IPS-20b (cell line): ENCODE results near the gene C5orf46.
"Not testable (repeated sequence)": the region's sequence is repeated elsewhere in the genome, so short reads cannot be mapped to it uniquely, and the experiment has no call there.

Experiments
- H3K27ac ChIP-seq: one replicate; pipeline ENCODE4 v1.5.1; 2013; ENCODE audit warnings: low read length
- H3K27me3 ChIP-seq: 2 replicates; pipeline ENCODE4 v1.6.1; 2013; ENCODE audit warnings: mild to moderate bottlenecking, low read length, inconsistent platforms; ENCODE audit not compliant: insufficient read depth
- H3K36me3 ChIP-seq: 2 replicates; pipeline ENCODE4 v1.6.1; 2013; ENCODE audit warnings: low read depth, mild to moderate bottlenecking, inconsistent platforms, low read length, moderate library complexity; ENCODE audit not compliant: insufficient read depth
- H3K4me1 ChIP-seq: 2 replicates; pipeline ENCODE4 v1.6.1; 2013; ENCODE audit warnings: mild to moderate bottlenecking, control low read depth, inconsistent platforms, low read length, moderate library complexity; ENCODE audit not compliant: insufficient read depth
- H3K4me3 ChIP-seq: 2 replicates; pipeline ENCODE4 v1.5.1; 2013; ENCODE audit warnings: mild to moderate bottlenecking, low read length, inconsistent platforms
- H3K9ac ChIP-seq: 2 replicates; pipeline ENCODE4 v1.6.1; 2013; ENCODE audit warnings: low read depth, mild to moderate bottlenecking, inconsistent platforms, low read length, moderate library complexity
- H3K9me3 ChIP-seq: 2 replicates; pipeline ENCODE4 v1.6.1; 2013; ENCODE audit warnings: mild to moderate bottlenecking, low read depth, low read length, inconsistent platforms; ENCODE audit not compliant: insufficient read depth

The C5orf46 gene

DNA sequence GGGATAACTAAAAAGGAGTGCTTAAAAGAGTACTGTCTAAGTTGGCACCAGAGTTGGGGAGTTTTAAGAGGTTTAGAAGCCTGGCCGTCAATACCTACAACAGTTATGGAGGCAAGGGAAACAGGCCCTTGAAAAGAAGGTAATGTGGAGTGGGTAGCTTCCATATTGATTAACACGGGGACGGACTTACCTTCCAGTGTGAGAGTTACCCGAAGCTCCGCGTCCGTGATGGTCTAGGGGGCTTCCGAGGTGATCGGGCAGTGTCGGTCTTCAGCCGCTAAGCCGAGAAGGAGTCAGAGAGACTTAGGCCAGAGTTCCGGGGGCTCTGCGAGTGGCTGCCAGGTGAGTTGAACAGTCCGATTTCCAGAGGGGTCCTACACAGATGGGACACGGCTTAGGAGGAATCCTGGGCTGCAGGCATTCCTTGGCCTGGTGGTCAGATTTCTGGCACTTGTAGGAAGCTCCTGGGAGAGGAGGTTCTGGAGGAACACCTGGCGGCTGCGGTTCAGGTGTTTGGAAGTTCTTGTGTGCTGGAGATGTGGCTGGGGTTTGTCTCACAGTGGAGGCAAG, 34.3 kb downstream of the C5orf46 start:
- H3K36me3 ChIP-seq, result peaks cover 16% of the 10 kb centered on the region
- H3K4me1 ChIP-seq, result peaks cover 35% of the 10 kb centered on the region
- not testable (repeated sequence) for H3K27me3 ChIP-seq, H3K9me3 ChIP-seq, H3K27ac ChIP-seq
- H3K9ac ChIP-seq, result peak overlapping the region; percentile 75
- peak overlapping the region; percentile 63 for H3K4me3 ChIP-seq

DNA sequence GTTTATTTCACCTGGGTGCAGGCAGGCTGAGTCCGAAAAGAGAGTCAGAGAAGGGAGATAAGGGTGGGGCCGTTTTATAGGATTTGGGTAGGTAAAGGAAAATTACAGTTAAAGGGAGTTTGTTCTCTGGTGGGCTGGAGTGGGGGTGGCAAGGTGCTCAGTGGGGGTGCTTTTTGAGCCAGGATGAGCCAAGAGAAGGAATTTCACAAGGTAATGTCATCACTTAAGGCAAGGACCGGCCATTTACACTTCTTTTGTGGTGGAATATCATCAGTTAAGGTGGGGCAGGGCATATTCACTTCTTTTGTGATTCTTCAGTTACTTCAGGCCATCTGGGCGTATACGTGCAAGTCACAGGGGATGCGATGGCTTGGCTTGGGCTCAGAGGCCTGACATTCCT, 36.4 kb downstream of the C5orf46 start:
- peak overlapping the region; percentile 52; the same call in 1 of the 2 replicates for H3K4me3 ChIP-seq
- H3K27ac ChIP-seq, result peak overlapping the region; percentile 89
- H3K36me3 ChIP-seq, result peaks cover 20% of the 10 kb centered on the region

DNA sequence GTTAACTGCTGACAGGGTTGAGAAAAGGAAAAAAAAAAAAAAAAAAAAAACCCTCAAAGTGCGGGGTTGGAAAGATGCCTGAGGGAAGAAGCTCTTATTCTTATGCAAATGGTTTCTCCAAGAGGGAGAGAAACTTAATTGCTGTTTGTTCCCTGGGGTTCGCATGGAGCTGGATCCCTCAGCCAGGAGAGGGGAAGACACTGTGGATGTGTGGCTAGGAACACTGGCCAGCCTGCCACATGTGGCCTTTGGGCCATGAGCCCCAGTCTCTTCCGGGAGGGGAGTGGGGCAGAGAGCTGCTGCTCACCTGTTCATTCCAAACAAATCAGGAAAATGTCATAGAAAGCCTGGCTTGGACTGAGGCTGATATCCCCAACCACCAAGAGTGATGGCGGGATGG, 37.2 kb downstream of the C5orf46 start:
- Histone ChIP-seq H3K4me1 (peaks cover 10% of the 10 kb centered on the region; the same call in 1 of the 2 replicates), H3K9me3 (no peaks in the 10 kb centered on the region), H3K9ac (peak overlapping the region; percentile 88), H3K36me3 (peaks cover 24% of the 10 kb centered on the region), H3K4me3 (peak overlapping the region; percentile 52), H3K27ac (peak overlapping the region; percentile 89), H3K27me3 (no peaks in the 10 kb centered on the region)

More for the DNA sequence above, 36.4 kb downstream of the C5orf46 start:
- Histone ChIP-seq H3K4me1 (peaks cover 16% of the 10 kb centered on the region; the same call in 1 of the 2 replicates), H3K9ac (peak overlapping the region; percentile 88)
- H3K9me3 ChIP-seq, H3K27me3 ChIP-seq: not testable (repeated sequence)

DNA sequence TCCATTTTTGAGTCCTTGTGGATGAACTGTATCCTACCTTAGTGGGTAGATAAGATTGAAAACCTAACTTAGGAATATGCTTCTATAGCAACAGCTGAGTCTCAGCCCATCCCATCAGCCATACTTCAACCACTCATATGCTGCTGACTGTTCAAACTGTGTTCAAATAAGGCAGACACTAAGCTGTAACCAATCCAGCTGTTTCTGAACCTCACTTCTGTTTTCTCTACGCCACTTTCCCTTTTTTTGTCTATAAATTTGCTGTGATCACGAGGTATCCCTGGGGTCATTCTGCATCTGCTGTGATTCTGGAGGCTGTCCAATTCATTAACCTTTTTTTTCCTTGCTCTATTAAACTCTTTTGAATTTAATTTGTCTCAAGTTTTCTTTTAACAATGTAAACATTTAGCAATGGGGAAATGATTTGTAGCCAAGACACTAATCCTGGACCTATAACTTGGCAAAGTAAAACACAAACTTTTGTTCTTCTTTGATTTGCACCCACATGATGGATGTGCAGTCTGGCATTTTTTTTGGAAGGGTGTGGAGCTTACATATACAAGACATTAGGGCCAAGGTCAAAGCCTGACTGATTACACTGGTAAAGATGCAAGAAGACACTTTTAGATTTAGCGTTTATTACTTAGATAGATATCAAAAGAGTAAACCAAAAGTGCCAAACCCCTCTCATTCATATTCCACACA, 42.7 kb downstream of the C5orf46 start:
- H3K27ac ChIP-seq, result peak overlapping the region; percentile 21
- H3K27me3 ChIP-seq, result no peaks in the 10 kb centered on the region
- H3K4me1 ChIP-seq, result peaks cover 26% of the 10 kb centered on the region
- no peaks in the 10 kb centered on the region for H3K9me3 ChIP-seq
- peaks cover 40% of the 10 kb centered on the region for H3K36me3 ChIP-seq
- H3K4me3 ChIP-seq, result no peak overlapping the region
- no peak overlapping the region for H3K9ac ChIP-seq

DNA sequence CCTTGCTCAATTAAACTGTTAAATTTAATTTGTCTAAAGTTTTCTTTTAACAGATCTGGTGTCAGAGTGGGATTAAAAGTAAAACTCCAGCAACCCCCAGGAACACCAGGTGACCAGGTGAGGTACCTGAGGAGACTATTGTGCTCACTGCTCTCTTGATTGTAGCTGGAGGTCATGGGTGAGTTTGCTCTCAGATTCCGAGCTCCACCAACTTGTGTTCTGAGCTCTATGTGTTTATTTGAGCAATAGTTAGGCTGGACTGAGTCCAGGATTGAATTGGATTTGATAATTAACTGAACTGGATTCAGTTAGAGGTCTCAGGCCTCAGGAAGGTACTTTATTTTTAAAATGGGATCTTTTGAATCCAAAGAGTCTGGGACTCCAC, 45.7 kb downstream of the C5orf46 start:
- Histone ChIP-seq H3K9ac (no peak overlapping the region), H3K27me3 (no peaks in the 10 kb centered on the region), H3K4me3 (no peak overlapping the region), H3K36me3 (peaks cover 30% of the 10 kb centered on the region), H3K9me3 (no peaks in the 10 kb centered on the region), H3K4me1 (peaks cover 28% of the 10 kb centered on the region), H3K27ac (no peak overlapping the region)

DNA sequence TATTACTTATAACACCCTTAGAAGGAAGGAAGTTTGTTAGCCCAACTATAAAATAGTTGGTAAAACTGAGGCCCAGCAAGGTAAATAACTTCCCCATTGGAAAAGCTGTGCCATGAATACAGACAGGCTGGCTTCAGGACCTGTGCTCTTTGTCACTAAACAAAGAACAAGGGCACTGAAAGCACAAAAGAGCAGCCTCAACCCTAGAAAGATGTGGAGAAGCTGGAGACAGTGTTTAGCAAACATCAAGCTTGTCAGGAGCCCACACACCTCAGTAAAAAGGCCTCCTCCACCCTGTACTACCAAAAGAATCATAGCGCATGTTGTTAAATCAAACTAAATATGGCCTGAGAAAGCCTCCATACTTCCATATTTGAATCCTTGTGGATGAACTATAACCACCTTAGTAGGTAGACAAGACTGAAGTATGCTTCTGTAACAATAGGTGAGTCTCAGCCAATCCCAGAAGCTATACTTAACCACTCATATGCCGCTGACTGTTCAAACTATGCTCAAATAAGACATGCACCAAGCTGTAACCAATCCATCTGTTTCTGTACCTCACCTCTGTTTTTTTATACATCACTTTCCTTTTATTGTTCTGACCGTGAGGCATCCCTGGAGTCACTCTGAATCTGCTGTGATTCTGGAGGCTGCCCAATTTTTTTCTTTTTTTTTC, 46.2 kb downstream of the C5orf46 start:
- Histone ChIP-seq H3K27ac (no peak overlapping the region), H3K27me3 (no peaks in the 10 kb centered on the region)

DNA sequence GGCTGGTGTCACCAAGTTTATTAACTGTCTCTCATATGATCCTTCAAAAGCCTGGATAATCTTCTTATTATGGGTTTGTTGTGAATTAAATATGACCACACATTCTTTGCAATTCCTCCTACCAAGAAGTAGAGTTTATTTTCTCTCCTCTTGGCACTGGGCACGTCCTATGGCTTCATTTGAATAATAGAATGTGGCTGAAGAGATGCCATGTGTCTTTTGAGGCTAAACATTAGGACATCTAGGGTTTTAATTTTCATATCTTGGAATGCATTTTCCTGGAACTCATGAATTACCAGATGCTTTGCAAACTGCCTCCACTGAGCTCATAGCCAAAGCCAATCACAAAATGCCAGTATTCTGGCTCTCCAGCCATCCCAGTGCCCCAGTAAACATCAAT, 47.8 kb downstream of the C5orf46 start:
- no peaks in the 10 kb centered on the region for H3K27me3 ChIP-seq
- H3K9me3 ChIP-seq, result no peaks in the 10 kb centered on the region
- H3K4me3 ChIP-seq, result no peak overlapping the region
- H3K9ac ChIP-seq, result no peak overlapping the region
- H3K36me3 ChIP-seq, result peaks cover 20% of the 10 kb centered on the region
- H3K4me1 ChIP-seq, result peaks cover 28% of the 10 kb centered on the region; the same call in 1 of the 2 replicates
- H3K27ac ChIP-seq, result no peak overlapping the region

More for the DNA sequence above, 46.2 kb downstream of the C5orf46 start:
- Histone ChIP-seq H3K36me3 (peaks cover 30% of the 10 kb centered on the region), H3K9ac (no peak overlapping the region), H3K4me1 (peaks cover 28% of the 10 kb centered on the region), H3K9me3 (no peaks in the 10 kb centered on the region), H3K4me3 (no peak overlapping the region)

DNA sequence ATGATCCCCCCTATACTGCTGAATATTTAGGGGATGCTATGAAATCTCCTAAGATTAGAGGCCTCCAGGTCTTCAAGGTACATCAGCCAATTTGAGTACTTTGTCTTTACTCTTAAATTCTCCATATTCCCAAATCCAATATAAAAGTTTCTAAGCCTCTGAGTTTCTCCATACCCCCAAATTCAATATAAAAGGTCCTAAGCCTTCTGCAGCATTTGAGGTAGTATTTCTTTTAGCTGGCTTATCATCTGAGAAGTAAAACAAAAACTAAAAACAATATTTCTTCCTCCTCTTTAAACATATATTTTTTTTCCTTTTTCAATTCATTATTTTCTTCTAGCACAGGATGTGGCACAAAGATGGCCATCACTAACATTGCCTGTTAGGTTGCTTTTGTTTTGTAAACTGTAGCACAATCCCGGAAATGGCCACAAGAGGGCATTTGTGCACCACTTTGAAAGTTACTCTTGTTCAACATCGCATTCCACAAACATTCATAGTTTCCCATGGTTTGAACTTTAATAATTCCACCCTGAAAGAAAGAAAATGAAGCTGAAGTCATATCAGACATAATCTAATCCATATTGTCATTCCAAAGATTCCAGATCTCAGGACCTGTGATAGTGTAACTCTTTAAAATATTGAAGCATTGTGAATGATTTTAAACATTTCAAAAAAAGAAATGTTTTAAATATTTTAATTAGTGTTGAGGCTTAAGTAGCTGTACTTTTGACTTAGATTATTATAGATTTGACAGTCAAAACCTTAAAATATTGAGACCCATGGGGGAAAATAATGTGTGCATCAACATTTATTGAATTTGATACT, 48.8 kb downstream of the C5orf46 start:
- Histone ChIP-seq H3K36me3 (peaks cover 9% of the 10 kb centered on the region; the same call in 1 of the 2 replicates), H3K9me3 (no peaks in the 10 kb centered on the region), H3K4me3 (no peak overlapping the region), H3K27me3 (no peaks in the 10 kb centered on the region), H3K27ac (no peak overlapping the region), H3K4me1 (peaks cover 24% of the 10 kb centered on the region; the same call in 1 of the 2 replicates), H3K9ac (no peak overlapping the region)

DNA sequence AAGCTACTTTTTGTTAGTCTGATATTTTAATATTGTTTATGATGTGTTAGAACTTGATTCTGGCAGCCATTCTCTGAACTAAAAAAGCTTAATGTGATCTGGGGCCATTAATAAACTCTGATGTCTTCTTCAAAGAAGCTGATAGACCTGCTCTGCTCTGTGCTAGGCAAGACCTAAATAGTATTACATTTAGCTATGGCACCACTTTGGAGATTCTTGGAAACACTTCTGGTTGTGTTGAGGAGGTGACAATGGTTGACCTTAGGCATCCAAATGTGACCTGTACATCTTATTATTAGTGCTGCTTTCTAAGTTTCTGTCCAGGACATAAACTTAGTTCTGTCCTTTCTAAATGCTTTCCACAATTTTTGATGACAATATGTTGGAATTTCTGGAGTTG, 49.5 kb downstream of the C5orf46 start:
- Histone ChIP-seq H3K27ac (no peak overlapping the region), H3K9ac (no peak overlapping the region)

DNA sequence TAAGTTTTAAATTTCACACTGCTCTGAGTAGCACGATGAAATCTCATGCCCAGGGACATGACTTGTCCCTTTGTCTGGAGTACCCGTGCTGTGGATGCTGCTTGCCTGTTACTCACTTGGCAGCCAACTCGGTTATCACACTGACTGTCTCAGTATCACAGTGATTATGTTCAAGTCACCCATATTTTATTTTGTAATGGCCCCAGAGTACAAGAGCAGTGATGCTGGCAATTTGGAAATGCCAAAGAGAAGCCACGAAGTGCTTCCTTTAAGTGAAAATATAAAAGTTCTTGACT, 50.6 kb downstream of the C5orf46 start:
- H3K9me3 ChIP-seq, result no peaks in the 10 kb centered on the region
- no peak overlapping the region for H3K9ac ChIP-seq
- H3K4me3 ChIP-seq, result no peak overlapping the region
- peaks cover 14% of the 10 kb centered on the region; the same call in 1 of the 2 replicates for H3K4me1 ChIP-seq
- H3K27ac ChIP-seq, result no peak overlapping the region
- no peaks in the 10 kb centered on the region for H3K27me3 ChIP-seq
- no peaks in the 10 kb centered on the region for H3K36me3 ChIP-seq

More for the DNA sequence above, 49.5 kb downstream of the C5orf46 start:
- H3K36me3 ChIP-seq, result peaks cover 5% of the 10 kb centered on the region; the same call in 1 of the 2 replicates
- H3K27me3 ChIP-seq, result no peaks in the 10 kb centered on the region
- H3K4me1 ChIP-seq, result peaks cover 21% of the 10 kb centered on the region; the same call in 1 of the 2 replicates
- H3K4me3 ChIP-seq, result no peak overlapping the region
- H3K9me3 ChIP-seq, result no peaks in the 10 kb centered on the region
